Tibial artery (tissue), 4 donors: ENCODE measurements around the gene VRK3.

Experiments
- DNase-seq, 2 donors: peaks; one replicate each; pipeline ENCODE4 v3.0.0-alpha.2; 2019
- H3K27ac ChIP-seq, 2 donors: fragments of 200-600 bp; sonication (generic) in 1 of 2; 1 replicate in 1 of 2; 2 replicates in 1 of 2; pipeline ENCODE4 v1.5.1; 2018 to 2019; ENCODE audit warnings: mild to moderate bottlenecking in 1 of 2
- H3K27me3 ChIP-seq, 2 donors: fragments of 200-600 bp; sonication (generic) in 1 of 2; one replicate each; pipeline versions ENCODE4 v1.5.1 to v1.6.0; 2016 to 2019
- H3K36me3 ChIP-seq, 3 donors: fragments of 200-600 bp; sonication (generic) in 2 of 3; one replicate each; pipeline ENCODE4 v1.5.1; 2016 to 2019; ENCODE audit warnings: mild to moderate bottlenecking in 2 of 3
- H3K4me1 ChIP-seq, 4 donors: fragments of 200-600 bp; sonication (generic) in 2 of 4; 1 replicate in 3 of 4; 2 replicates in 1 of 4; pipeline ENCODE4 v1.5.1; 2016 to 2019
- H3K4me3 ChIP-seq, 2 donors: fragments of 200-600 bp; sonication (generic) in 1 of 2; 1 replicate in 1 of 2; 2 replicates in 1 of 2; pipeline ENCODE4 v1.5.1; 2018 to 2019; ENCODE audit warnings: mild to moderate bottlenecking in 2 of 2
- H3K9me3 ChIP-seq, 3 donors: fragments of 200-600 bp; sonication (generic) in 1 of 3; one replicate each; pipeline ENCODE4 v1.5.1; 2016 to 2019
- intact Hi-C: fragments of 100-400 bp; cut with DNase I; formaldehyde crosslinking; loops from one replicate; pipeline ENCODE4 v1.15.0; 2023; ENCODE audit warnings: low total_unique reads
- TF ChIP-seq, protein P1 (sequence below), 2 experiments: fragments of 200-600 bp in 1 of 2; fragments of 450-650 bp in 1 of 2; IDR thresholded peaks; one replicate each; pipeline ENCODE4 v1.5.1; 2017 to 2019; ENCODE audit warnings: antibody characterized with exemption in 2 of 2, mild to moderate bottlenecking in 1 of 2, moderate library complexity in 1 of 2

VRK3 gene

GRCh38 chr19:49978324-49978723 is 46.8 kb downstream of the VRK3 start:
- intact Hi-C loops, result no loop called here
- TF ChIP-seq, protein P1, sequence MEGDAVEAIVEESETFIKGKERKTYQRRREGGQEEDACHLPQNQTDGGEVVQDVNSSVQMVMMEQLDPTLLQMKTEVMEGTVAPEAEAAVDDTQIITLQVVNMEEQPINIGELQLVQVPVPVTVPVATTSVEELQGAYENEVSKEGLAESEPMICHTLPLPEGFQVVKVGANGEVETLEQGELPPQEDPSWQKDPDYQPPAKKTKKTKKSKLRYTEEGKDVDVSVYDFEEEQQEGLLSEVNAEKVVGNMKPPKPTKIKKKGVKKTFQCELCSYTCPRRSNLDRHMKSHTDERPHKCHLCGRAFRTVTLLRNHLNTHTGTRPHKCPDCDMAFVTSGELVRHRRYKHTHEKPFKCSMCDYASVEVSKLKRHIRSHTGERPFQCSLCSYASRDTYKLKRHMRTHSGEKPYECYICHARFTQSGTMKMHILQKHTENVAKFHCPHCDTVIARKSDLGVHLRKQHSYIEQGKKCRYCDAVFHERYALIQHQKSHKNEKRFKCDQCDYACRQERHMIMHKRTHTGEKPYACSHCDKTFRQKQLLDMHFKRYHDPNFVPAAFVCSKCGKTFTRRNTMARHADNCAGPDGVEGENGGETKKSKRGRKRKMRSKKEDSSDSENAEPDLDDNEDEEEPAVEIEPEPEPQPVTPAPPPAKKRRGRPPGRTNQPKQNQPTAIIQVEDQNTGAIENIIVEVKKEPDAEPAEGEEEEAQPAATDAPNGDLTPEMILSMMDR (IDR thresholded peaks at IDR 0.05), result no peak
- peaks cover 35 to 85% (median 65%) of the 10 kb centered on the region in 3 donors for H3K36me3 ChIP-seq

DNA sequence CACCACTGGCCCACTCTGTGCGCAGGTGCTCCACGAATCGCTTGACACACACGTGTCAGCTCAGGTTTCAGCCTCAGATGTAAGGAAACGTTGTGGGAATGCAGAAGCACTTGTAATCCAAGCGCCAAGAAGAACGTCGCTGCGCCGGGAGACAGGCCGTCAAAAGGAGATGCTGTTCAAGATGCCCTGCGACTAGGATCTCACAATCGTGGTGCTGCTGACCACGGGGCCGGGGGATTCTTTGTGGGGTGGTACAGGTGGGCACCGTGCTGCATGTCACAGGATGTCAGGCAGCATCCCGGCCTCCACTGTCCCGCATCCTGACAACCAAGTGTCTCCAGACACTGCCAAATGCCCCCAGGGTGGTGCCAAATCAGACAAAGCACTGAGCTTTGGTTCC is 47.3 kb downstream of the VRK3 start:
- TF ChIP-seq, protein P1 (IDR thresholded peaks at IDR 0.05), result no peak
- Histone ChIP-seq H3K4me1 (no peaks in the 10 kb centered on the region), H3K9me3 (no peaks in the 10 kb centered on the region), H3K27me3 (no peaks in the 10 kb centered on the region), H3K36me3 (peaks cover 35 to 85% (median 61%) of the 10 kb centered on the region in 3 donors), H3K4me3 (no peak overlapping the region), H3K27ac (no peak overlapping the region)
- DNase-seq, result no peak
- intact Hi-C loops, result no loop called here

More at GRCh38 chr19:49978324-49978723, 46.8 kb downstream of the VRK3 start:
- Histone ChIP-seq H3K4me1 (no peaks in the 10 kb centered on the region), H3K27me3 (no peaks in the 10 kb centered on the region), H3K27ac (no peak overlapping the region), H3K9me3 (no peaks in the 10 kb centered on the region), H3K4me3 (no peak overlapping the region)
- no peak for DNase-seq

GRCh38 chr19:49977076-49977475 is 48.1 kb downstream of the VRK3 start:
- Histone ChIP-seq H3K9me3 (no peaks in the 10 kb centered on the region), H3K27ac (no peak overlapping the region), H3K36me3 (peaks cover 31 to 80% (median 57%) of the 10 kb centered on the region in 3 donors), H3K4me3 (no peak overlapping the region), H3K4me1 (no peaks in the 10 kb centered on the region), H3K27me3 (no peaks in the 10 kb centered on the region)
- DNase-seq, result no peak
- intact Hi-C loops, result no loop called here
- TF ChIP-seq, protein P1 (IDR thresholded peaks at IDR 0.05), result no peak

GRCh38 chr19:49976496-49976895 is 48.7 kb downstream of the VRK3 start:
- Histone ChIP-seq H3K27me3 (peaks cover 0 to 4% of the 10 kb centered on the region in 2 donors), H3K4me3 (no peak overlapping the region), H3K9me3 (no peaks in the 10 kb centered on the region), H3K4me1 (no peaks in the 10 kb centered on the region), H3K27ac (no peak overlapping the region), H3K36me3 (peaks cover 25 to 74% (median 52%) of the 10 kb centered on the region in 3 donors)
- TF ChIP-seq, protein P1 (IDR thresholded peaks at IDR 0.05), result no peak
- intact Hi-C loops, result no loop called here
- DNase-seq, result no peak

DNA sequence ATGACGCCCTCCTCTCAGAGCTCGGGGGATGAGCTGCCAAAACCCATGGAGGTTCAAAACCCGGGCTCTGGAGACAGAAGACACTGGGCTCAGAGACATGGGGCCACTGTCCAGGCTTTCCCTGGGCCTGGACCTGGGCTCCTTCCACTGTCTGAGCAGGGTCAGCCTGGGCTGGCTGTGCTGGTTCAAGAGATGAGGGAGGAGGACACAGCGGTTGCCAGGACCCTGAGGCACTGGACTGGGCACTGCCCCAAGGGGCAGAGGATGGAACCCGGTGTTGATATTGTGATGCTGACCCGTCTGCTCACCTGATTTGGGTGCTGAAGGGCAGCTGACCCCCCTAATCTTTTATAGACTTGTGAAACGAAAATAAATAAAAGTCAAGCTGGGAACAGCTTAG is 50.1 kb downstream of the VRK3 start:
- TF ChIP-seq, protein P1 (IDR thresholded peaks at IDR 0.05), result no peak
- Histone ChIP-seq H3K27me3 (peaks cover 0 to 6% of the 10 kb centered on the region in 2 donors), H3K4me1 (no peaks in the 10 kb centered on the region), H3K9me3 (no peaks in the 10 kb centered on the region), H3K27ac (no peak overlapping the region), H3K4me3 (no peak overlapping the region), H3K36me3 (peaks cover 21 to 60% (median 42%) of the 10 kb centered on the region in 3 donors)
- intact Hi-C loops, result no loop called here
- DNase-seq, result no peak

DNA sequence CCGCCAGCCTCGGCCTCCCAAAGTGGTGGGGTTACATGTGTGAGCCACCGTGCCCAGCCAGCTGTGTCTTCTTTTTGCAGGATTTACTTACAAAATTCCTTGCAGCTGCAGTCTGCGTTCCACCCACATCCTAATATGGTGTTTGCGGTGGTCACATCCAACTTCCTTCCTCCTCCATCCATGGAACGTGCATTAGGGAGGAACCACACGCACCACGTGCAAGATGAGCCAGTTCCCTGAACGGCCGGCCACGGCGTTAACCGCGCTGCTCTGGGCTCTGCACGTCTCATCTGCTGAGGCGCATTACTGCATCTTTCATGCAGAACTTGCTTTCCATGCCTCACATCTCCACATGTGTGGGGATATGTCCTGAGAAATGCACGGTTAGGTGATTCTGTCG is 51.2 kb downstream of the VRK3 start:
- peak in 1 of 2 donors; percentile 53 for DNase-seq
- H3K27ac ChIP-seq, result no peak overlapping the region
- no peaks in the 10 kb centered on the region for H3K4me1 ChIP-seq
- peaks cover 0 to 10% of the 10 kb centered on the region in 2 donors for H3K27me3 ChIP-seq
- H3K36me3 ChIP-seq, result peaks cover 21 to 49% (median 34%) of the 10 kb centered on the region in 3 donors
- H3K9me3 ChIP-seq, result no peaks in the 10 kb centered on the region
- intact Hi-C loops, result no loop called here
- no peak overlapping the region for H3K4me3 ChIP-seq
- TF ChIP-seq, protein P1 (IDR thresholded peaks at IDR 0.05), result no peak
